ENCODE measurements around the gene MCF2L2.

DNA sequence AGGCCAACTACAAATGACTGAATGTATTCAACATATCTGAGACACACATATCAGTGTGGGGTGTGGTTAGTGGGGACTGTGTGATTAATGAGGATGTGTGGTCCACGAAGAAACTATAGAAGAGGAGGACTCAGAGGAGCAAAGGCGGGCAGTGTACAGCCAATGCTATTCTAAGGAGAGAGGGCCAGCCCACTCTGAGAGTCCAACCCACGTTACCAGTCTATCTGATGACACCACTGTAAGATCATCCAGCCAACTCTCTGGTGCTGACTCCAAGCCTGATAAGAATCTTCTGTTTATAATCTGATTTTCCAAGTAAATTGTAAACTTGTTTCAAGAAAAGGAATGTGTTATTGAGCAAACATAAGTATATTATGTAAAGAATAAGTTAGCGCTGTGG, 47.2 kb downstream of the MCF2L2 start:
- TF ChIP-seq, protein P1, sequence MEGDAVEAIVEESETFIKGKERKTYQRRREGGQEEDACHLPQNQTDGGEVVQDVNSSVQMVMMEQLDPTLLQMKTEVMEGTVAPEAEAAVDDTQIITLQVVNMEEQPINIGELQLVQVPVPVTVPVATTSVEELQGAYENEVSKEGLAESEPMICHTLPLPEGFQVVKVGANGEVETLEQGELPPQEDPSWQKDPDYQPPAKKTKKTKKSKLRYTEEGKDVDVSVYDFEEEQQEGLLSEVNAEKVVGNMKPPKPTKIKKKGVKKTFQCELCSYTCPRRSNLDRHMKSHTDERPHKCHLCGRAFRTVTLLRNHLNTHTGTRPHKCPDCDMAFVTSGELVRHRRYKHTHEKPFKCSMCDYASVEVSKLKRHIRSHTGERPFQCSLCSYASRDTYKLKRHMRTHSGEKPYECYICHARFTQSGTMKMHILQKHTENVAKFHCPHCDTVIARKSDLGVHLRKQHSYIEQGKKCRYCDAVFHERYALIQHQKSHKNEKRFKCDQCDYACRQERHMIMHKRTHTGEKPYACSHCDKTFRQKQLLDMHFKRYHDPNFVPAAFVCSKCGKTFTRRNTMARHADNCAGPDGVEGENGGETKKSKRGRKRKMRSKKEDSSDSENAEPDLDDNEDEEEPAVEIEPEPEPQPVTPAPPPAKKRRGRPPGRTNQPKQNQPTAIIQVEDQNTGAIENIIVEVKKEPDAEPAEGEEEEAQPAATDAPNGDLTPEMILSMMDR (conservative IDR thresholded peaks at IDR 0.05 in 1 of 2, IDR thresholded peaks at IDR 0.05 in 1 of 2; ENCODE audit: extremely low read depth in 1 of 2, insufficient read depth in 1 of 2, low read depth in 1 of 2, low read length in 2 of 2) = no peak
- TF ChIP-seq EZH2 (IDR thresholded peaks at IDR 0.05; ENCODE audit: borderline replicate concordance, low read length) = no peak
